Activated T-helper 1 cell treated with anti-CD3 and anti-CD28 coated beads, Interleukin-2, amount 50 U/mL, for 16 hours (primary cell): ENCODE measurements around the gene ACTL10.
A peak's percentile ranks its signal among the peaks of the same experiment; 100 is the strongest.

Experiments used
- DNase-seq, 2 donors: peaks; one replicate each; pipeline ENCODE4 v3.0.0-alpha.2; 2020; ENCODE audit warnings: low read depth in 1 of 2, low spot score in 1 of 2

ACTL10 gene

GRCh38 chr20:33676121-33676520 lies 9.4 kb downstream of the ACTL10 start:
- DNase-seq, result no peak

- DNase-seq, result no peak
These were observed 10.2 kb downstream of the ACTL10 start for GRCh38 chr20:33676652-33677645.

DNA sequence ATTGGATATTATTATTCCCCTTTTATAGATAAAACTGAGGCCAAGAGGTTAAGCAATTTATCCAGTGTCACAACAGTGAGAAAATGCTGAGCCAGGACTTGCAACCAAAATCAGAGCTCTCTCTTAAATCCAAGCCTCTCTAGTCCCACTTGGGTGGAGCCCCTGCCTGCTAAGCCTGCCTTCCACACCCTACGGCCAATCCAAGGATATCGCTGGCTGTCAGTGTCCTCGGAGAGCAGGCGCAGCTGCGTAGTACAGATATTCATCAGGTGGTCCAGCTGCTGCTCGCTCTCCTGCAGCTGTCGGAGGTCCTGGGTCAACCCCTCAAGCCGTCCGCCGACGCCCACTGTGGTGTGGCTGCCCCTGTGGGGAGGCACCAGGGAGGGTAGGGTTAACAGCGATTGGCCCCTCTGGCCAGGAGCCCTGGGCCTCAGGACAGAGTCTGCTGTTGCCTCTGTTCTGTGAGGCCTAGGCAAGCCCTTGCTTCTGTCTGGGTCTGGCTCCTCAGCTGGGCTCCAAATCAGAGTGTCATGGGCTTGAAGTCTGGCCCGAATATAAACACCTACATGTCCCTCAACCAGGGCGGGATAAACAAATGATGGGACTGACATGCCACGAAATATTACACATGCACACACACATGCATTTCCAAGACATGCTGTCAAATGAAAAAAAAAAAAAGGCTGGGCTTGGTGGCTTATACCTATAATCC lies 11.4 kb downstream of the ACTL10 start:
- DNase-seq, result no peak

- DNase-seq, result no peak
These were observed 13.2 kb downstream of the ACTL10 start for GRCh38 chr20:33679758-33680485.

GRCh38 chr20:33680686-33681085 lies 13.9 kb downstream of the ACTL10 start:
- DNase-seq, result no peak

DNA sequence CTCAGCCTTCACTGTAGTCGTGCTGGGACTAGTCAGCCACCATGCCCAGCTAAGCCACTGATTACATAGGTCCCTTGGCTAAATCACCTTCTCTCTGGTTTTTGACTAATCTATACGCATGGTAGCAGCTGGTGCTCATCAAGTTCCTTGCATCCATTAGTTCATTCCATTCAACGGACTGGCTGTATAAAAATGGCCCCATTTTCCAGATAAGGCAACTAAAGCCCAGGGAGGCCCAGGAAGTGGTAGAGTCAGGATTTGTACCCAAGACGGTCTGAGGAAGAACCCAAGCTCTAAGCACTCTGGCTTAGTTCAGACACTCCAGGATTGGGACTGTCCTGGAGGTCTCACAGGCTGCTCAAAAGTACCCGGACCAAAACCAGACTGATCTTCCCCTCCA lies 14.5 kb downstream of the ACTL10 start:
- no peak for DNase-seq

DNA sequence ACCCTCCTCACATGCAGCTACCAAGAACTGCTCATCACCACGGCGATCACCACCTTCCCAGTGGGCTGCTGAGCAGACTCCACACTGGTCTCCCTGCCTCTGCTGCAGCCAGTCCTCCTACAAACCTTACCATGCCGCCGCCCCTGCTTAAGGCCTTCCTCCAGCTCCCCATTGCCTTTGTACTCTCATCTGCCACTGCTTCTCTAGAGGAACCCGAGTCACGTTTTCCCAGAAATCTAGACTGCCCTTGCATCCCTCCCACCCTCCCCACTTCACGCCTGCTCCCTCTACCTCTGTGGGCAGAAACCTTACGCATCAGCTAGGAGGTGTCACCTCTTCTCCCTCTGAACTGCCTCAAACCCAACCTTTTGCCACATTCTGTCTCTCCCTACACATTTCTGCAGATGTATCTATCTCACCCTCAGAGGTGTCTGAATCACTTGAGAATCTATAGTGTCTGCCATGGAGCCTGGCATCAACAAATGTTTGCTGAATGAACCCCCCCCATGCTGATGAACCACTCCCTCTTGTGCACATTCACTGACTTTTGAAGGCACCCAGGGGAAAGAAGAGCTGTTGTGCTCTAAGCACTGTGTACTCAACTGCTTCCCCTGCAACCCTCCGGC lies 15.1 kb downstream of the ACTL10 start:
- no peak for DNase-seq

DNA sequence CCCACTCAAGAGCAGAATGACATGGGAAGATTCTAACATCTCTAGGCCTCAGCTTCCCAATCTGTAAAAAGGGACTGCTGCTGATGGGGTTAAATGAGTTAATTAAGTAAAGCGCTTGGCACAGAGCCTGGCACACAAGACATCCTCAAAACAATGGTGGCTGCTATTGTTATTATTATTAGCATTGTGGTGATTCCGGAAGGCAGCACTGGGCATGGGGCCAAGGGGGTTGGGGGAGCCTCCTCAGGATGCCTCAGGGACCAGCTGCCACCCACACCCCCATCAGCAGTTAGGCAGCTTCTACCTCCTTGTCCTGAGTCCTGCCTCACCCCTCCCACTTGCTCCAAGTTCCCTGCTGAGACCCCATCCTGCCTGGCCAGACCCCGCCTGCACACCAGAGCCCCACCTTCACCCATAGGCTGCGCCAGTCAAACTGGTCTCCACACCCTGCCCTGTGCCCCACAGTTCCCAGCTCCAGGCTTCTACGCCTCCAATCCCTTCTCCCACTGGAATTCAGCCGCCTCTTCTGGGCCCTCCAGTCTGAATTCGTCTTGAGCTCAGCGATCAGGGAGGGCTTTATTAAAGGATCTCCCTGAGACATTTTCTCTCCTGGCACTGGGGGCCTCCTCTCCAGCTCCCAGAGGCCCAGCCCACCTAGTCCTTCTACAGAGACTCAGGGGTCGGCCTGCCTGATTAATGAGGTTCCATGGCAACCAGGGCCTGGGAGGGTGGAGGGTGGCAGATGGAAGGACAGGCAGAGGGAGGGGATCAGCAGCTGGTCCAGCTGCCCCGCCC lies 18.0 kb downstream of the ACTL10 start:
- DNase-seq, result no peak

- peak in 1 of 2 donors; percentile 32 for DNase-seq
These were observed 18.8 kb downstream of the ACTL10 start for GRCh38 chr20:33685328-33686099.

DNA sequence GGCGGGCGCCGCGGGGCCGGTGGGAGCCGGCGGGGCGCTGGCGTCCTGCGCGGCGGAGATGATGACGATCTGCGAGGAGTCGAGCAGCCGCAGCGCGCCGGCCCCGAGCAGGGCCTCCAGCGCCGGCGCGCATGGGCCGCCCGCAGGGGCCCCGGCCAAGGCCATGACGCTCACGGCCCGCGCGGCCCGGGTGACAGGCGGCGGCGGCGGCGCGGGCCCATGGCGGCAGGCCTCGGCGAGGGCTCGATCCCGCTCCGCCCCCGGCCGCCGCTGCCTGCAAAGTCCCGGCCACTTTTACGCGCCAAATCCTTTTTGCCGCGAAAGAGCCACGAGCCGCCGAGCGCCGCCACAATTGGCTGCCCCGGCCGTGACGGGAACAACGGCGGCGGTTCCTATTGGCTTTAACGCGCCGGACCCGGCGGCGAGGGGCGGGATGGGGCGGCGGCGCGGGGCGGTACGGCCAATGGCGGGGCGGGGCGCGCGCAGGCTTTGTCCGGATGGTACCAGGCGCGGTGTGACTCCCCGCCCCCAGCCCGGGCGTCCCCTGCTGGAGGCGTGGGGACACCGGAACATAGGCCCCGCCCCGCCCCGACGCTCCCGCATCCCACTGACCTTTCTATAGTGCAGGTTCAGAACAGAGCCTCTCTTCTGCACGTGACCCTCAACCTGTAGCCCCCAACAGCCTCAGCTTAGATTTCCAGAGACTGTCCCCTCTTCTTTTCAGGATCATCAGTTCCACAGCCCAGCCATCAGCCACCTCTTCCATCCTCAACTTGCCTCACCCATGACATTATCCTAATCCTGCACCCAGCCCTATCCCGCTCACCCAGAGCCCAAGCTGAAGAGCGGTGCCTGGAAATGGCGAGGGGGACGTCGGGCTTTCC lies 19.6 kb downstream of the ACTL10 start, which contains the start of gene E2F1:
Gene E2F1, minus strand, starts transcription at position 286 of the 884 bp plus-strand sequence. Its CDS starts 121 bp downstream, at position 165.
- DNase-seq, result peak; percentile 88 to 93

DNA sequence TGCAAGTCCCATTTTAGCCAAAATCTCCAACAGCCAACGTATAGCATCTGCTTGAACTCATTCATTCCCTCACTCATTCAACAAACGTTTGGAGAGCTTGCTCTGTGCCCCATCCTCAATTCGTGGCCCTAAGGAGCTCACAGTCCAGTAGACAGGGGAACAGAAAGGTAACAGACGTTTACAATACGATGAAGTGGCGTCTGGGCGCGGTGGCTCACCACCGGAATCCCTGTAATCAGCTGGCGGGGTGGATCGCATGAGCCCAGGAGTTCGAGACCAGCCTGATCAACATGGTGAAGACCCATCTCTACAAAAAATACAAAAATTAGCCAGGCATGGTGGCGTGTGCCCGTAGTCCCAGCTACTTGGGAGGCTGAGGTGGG lies 20.2 kb downstream of the ACTL10 start:
- no peak for DNase-seq

GRCh38 chr20:33687370-33687915 lies 20.7 kb downstream of the ACTL10 start:
- DNase-seq, result no peak

DNA sequence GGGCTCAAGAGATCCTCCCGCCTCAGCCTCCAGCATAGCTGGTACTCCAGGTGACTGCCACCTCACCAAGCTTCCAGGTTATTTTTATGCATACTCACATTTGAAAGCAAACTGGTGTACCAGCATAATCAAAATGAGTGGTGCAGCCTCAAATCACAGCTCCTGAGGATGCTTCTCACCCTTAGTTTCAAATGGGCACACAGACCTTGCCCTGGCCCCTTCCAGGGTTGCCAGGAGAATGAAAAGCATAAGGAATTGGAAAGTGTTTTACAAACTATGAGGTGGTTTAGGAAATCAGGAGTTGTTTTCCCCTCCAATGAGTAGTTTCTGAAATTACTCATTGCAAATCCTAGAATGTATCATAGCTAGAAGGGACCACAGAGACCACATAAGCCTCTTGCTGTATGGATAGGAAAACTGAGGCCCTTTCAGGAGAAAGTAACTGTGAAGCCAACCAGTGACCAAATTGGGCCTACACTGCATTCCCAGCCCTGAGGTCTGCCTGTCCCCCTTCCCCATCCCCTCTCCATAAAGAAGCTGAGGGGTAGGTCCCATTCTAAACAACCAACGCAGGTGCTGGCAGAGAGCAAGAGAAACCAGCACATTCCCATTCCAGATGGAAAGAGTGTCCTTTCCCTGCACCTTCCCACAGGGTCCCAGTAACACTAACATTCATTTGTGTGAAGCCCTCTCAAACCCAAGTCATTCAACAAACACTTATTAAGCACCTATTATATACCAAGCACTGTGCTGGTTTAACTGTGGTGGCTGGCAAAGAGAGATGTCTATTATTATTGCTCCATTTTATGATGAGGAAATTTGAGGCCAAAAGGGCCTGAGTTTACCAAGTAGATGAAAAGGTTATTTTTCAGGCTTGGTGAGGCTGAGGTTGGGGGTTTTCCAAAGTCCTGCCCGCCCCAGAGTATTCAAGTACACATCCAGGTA lies 21.5 kb downstream of the ACTL10 start:
- no peak for DNase-seq

DNA sequence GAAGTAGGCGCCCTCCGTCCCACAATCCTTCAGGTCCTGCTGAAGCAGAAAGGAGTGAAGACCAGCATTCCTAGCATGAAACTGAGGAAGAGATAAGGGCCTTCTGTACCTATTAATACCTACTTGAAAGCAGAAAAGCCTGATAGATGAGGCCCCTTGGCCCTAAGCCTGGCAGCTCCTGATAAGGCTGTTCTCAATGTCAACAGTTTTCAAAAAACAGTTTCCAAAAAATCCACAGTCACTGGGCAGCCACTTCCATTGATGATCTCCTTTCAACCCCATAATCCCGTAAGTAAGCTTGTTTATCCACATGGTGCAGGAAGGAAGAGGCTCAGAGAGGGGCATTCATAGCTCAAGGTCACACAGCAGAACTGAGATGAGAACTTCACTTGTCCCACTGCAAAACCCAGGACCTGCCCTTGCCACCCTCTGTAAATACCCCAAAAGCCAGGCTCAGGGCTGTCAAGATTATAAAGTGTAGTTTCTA lies 22.2 kb downstream of the ACTL10 start:
- no peak for DNase-seq

DNA sequence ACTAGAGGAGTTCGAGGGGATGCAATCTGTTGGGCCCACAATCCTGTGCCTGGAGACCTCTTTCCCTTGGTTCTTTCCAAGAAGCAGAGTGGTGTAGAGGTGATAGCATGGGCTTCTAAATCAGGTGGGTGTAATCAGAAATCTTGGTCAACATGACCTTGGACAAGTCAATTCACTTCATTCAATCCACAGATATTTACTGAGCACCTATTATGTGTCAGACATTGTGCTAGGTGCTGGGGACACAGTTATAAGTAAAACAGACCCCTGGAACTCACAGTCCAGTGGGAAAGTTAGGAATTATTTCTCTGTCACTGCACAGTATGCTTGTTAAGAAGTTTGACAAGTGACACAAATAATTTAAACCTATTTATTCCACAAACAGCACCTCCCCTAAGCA lies 22.8 kb downstream of the ACTL10 start:
- DNase-seq, result no peak

DNA sequence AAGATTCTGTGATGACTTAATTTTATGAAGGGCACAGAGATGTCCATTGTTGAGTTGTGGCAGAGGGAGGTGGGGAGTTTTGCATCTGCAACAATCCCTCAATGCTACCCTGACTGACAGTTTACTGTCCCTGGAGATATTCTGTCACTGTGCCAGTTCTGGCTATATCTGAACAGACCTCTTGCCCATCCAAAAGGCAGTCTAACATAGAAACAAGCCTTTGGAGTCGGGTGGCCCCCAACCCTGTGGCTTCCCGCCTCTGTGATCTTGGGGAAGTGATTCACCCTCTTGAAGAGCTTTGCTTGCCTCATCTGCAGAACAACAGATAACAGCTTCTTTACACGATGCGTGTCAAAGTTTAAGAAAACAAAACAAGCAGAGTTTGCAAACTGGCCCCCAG lies 23.2 kb downstream of the ACTL10 start:
- DNase-seq, result peak in 1 of 2 donors; percentile 18

GRCh38 chr20:33693289-33693688 lies 26.5 kb downstream of the ACTL10 start:
- no peak for DNase-seq
